OCI-LY3 (cell line): ENCODE results near the gene VRK3.

Experiments used
- H2AFZ ChIP-seq: fragments of 200-600, 300-600 bp; shearing (Covaris generic); 2 replicates; pipeline ENCODE4 v1.6.0; 2014; ENCODE audit warnings: antibody characterized with exemption, low read depth, low read length
- H3K27ac ChIP-seq: fragments of 200-600, 300-600 bp; sonication (generic); 2 replicates; pipeline ENCODE4 v1.5.1; 2014; ENCODE audit warnings: mild to moderate bottlenecking, low read length, moderate library complexity, mixed read lengths
- H3K27me3 ChIP-seq: fragments of 200-600, 300-600 bp; sonication (generic); 2 replicates; pipeline ENCODE4 v1.6.1; 2014; ENCODE audit warnings: low read depth, low read length, mixed read lengths
- H3K36me3 ChIP-seq: fragments of 200-600, 300-600 bp; sonication (generic); replicated peaks from 2 replicates; pipeline ENCODE3; 2014; ENCODE audit warnings: low read depth, low read length, mixed read lengths
- H3K4me1 ChIP-seq: fragments of 300-600, 200-600 bp; sonication (generic); 2 replicates; pipeline ENCODE4 v1.6.1; 2014; ENCODE audit warnings: low read length, mixed read lengths
- H3K4me2 ChIP-seq: fragments of 200-600, 300-600 bp; sonication (generic); 2 replicates; pipeline ENCODE4 v1.6.1; 2014; ENCODE audit warnings: low read length, mixed read lengths
- H3K4me3 ChIP-seq: fragments of 300-600, 200-600 bp; sonication (generic); 2 replicates; pipeline ENCODE4 v1.5.1; 2014; ENCODE audit warnings: antibody characterized with exemption, mild to moderate bottlenecking, low read length, moderate library complexity
- H3K79me2 ChIP-seq: fragments of 300-600, 200-600 bp; shearing (Covaris generic); 2 replicates; pipeline ENCODE4 v1.6.1; 2014; ENCODE audit warnings: mild to moderate bottlenecking, low read length, mixed read lengths
- H3K9ac ChIP-seq: fragments of 300-600, 200-600 bp; shearing (Covaris generic); 2 replicates; pipeline ENCODE4 v1.6.0; 2014; ENCODE audit warnings: mild to moderate bottlenecking, low read length, moderate library complexity
- H3K9me3 ChIP-seq: fragments of 200-600, 300-600 bp; shearing (Covaris generic); 2 replicates; pipeline ENCODE4 v1.6.1; 2014; ENCODE audit warnings: low read length, mixed read lengths; ENCODE audit not compliant: insufficient read depth
- H4K20me1 ChIP-seq: fragments of 200-600, 300-600 bp; sonication (generic); 2 replicates; pipeline ENCODE4 v1.6.1; 2016; ENCODE audit warnings: low read length, mixed read lengths; ENCODE audit not compliant: insufficient read depth
- CTCF ChIP-seq: fragments of 200-600, 300-600 bp; sonication (generic); IDR thresholded peaks from 2 replicates; pipeline ENCODE4 v1.5.1; 2014; ENCODE audit warnings: antibody characterized with exemption, low read length, low read depth
- EZH2phosphoT487 ChIP-seq: fragments of 200-600 bp; shearing (Covaris generic); IDR thresholded peaks from 2 replicates; pipeline ENCODE4 v1.6.1; 2018; ENCODE audit warnings: antibody characterized with exemption, mixed run types, low read depth

Gene VRK3

GRCh38 chr19:50024719-50025021 lies 502 bp downstream of the VRK3 start:
- peaks cover 50% of the 10 kb centered on the region for H3K79me2 ChIP-seq
- H3K4me1 ChIP-seq: peaks cover 17% of the 10 kb centered on the region
- H3K36me3 ChIP-seq: peaks cover 2% of the 10 kb centered on the region
- no peaks in the 10 kb centered on the region for H3K9me3 ChIP-seq
- H3K9ac ChIP-seq: peak overlapping the region; percentile 72
- no peak for TF ChIP-seq EZH2phosphoT487
- peak overlapping the region; percentile 85 for H3K4me3 ChIP-seq
- peak overlapping the region; percentile 83 for H3K4me2 ChIP-seq
- H4K20me1 ChIP-seq: 0 out of 2 replicates have a peak, but pooled peaks cover 6% of the 10 kb centered on the region
- H3K27ac ChIP-seq: peak overlapping the region; percentile 44; the same call in 1 of the 2 replicates
- H3K27me3 ChIP-seq: no peaks in the 10 kb centered on the region
- H2AFZ ChIP-seq: peak overlapping the region; percentile 88; the same call in 1 of the 2 replicates

DNA sequence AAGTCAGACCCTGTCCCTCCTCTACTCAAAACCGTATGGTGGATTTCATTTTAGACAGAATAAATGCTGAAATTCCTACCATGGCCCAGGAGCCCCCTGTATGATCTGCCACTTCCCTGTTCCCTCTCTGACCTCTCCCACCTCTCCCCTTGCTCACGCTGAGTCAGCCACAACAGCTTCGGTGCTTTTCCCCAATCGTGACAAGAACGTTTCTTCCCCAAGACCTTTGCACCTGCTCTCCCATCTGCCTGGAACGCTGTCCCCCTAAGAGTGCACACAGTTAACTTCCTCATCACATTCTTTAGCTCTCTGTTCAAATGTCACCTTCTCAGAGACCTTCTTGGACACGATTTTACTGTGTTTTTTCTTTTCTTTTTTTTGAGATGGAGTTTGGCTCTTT lies 2.3 kb downstream of the VRK3 start:
- H3K27ac ChIP-seq: no peak overlapping the region
- no peak overlapping the region for H3K9ac ChIP-seq
- no peak overlapping the region for H3K4me3 ChIP-seq
- peaks cover 17% of the 10 kb centered on the region for H3K4me1 ChIP-seq
- no peaks in the 10 kb centered on the region for H3K9me3 ChIP-seq
- TF ChIP-seq EZH2phosphoT487: no peak
- no peak for TF ChIP-seq CTCF
- H2AFZ ChIP-seq: no peak overlapping the region
- H4K20me1 ChIP-seq: 0 out of 2 replicates have a peak, but pooled peaks cover 6% of the 10 kb centered on the region
- H3K36me3 ChIP-seq: no peaks in the 10 kb centered on the region
- H3K4me2 ChIP-seq: no peak overlapping the region
- H3K79me2 ChIP-seq: peaks cover 38% of the 10 kb centered on the region
- H3K27me3 ChIP-seq: no peaks in the 10 kb centered on the region

DNA sequence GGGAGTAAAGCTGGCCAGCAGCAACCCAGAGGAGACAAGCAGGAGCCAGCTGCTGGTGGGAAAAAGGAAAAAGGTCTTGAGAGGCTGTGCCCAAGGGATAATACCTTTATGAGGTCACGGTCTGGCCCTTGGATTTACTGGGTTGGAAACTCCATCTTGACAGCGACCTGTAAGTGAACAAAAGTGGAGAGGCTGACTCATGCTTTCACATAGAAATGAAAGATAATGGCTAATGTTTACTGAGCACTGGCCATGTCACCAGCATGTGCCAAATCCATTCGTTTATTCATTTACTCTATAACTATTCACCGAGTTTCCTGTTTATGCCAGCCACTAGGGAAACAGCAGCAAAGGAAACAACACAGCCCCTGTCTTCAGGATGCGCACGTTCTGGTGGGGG lies 4.7 kb downstream of the VRK3 start:
- H2AFZ ChIP-seq: no peak overlapping the region
- no peaks in the 10 kb centered on the region for H3K27me3 ChIP-seq
- peaks cover 5% of the 10 kb centered on the region for H3K4me1 ChIP-seq
- H4K20me1 ChIP-seq: 0 out of 2 replicates have a peak, but pooled peaks cover 10% of the 10 kb centered on the region
- no peaks in the 10 kb centered on the region for H3K9me3 ChIP-seq
- no peak for TF ChIP-seq CTCF
- TF ChIP-seq EZH2phosphoT487: no peak
- no peak overlapping the region for H3K9ac ChIP-seq
- no peak overlapping the region for H3K4me2 ChIP-seq
- H3K79me2 ChIP-seq: peaks cover 18% of the 10 kb centered on the region
- no peak overlapping the region for H3K27ac ChIP-seq
- no peak overlapping the region for H3K4me3 ChIP-seq
- H3K36me3 ChIP-seq: peaks cover 12% of the 10 kb centered on the region

DNA sequence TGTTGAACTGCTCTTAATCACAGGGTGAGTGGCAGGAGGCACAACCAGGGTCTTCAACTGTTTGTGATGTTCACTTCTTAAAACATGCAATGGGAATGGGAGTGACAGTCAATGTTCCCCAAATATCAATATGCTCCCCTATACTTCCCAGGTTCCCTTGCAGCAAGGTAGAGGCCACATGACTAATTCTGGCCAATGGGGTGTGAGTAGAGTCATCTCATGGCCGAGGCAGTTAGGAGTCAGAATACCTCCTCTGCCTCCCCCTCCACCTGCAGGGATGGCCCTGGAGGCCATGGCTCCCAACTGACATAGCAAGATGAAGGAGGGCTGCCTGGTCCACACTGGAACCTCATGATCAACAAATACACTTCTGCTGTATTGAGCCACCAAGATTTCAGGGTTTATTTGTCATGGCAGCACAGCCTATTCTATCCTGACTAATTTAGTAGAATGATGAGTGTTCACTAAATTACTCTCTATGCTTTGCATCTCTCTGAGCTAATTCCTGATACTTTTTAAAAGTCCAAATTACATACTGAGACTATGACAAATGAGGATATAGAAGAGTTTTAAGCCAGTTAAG lies 8.9 kb downstream of the VRK3 start:
- no peak overlapping the region for H3K27ac ChIP-seq
- H3K4me1 ChIP-seq: no peaks in the 10 kb centered on the region
- H3K9ac ChIP-seq: no peak overlapping the region
- 0 out of 2 replicates have a peak, but pooled peaks cover 9% of the 10 kb centered on the region for H4K20me1 ChIP-seq
- H3K79me2 ChIP-seq: no peaks in the 10 kb centered on the region
- H3K36me3 ChIP-seq: peaks cover 24% of the 10 kb centered on the region
- H3K9me3 ChIP-seq: no peaks in the 10 kb centered on the region
- no peak overlapping the region for H3K4me3 ChIP-seq
- TF ChIP-seq CTCF (no peak), EZH2phosphoT487 (no peak)
- H3K27me3 ChIP-seq: no peaks in the 10 kb centered on the region
- no peak overlapping the region for H2AFZ ChIP-seq
- no peak overlapping the region for H3K4me2 ChIP-seq
